ENCODE data around the gene MDC1. TPM values are rescaled to one million over a fixed set of nuclear protein-coding genes. Genes with fewer than 3 reads are reported as not detected.

The MDC1 gene
- total RNA-seq, 1 donor from 2014 or later = 65.6 TPM

DNA sequence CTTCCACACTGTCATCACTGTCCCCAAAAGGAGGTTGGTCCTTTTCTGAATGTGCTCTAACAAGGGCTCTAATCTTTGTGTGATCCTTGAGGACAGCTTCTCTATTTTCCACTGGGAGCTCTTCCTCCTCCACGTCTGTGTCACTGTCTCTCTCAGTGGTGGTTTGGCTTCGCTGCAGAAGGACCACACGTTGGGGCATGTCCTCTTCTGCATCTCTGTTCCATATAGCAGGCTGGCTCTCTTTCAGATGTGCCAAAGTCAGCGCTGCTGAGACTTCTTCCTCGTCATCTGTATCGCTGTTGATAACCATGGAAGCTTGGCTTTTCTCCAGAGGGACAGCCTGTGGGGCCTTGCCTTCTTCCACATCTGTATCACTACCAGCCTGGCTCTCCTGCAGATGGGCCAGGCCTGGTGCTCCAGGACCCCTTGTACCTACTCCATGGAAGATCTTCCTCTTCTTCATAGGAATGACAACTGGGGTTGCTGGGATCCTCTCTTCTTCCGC, 4.6 kb downstream of the MDC1 start:
- no peaks in the 10 kb centered on the region for H3K27me3 Mint-ChIP-seq
- intact Hi-C loops (cut with micrococcal nuclease) = no loop called here
- DNase-seq = no peak
- no peak for ATAC-seq (ENCODE audit: low read depth)
- TF ChIP-seq, protein P1, sequence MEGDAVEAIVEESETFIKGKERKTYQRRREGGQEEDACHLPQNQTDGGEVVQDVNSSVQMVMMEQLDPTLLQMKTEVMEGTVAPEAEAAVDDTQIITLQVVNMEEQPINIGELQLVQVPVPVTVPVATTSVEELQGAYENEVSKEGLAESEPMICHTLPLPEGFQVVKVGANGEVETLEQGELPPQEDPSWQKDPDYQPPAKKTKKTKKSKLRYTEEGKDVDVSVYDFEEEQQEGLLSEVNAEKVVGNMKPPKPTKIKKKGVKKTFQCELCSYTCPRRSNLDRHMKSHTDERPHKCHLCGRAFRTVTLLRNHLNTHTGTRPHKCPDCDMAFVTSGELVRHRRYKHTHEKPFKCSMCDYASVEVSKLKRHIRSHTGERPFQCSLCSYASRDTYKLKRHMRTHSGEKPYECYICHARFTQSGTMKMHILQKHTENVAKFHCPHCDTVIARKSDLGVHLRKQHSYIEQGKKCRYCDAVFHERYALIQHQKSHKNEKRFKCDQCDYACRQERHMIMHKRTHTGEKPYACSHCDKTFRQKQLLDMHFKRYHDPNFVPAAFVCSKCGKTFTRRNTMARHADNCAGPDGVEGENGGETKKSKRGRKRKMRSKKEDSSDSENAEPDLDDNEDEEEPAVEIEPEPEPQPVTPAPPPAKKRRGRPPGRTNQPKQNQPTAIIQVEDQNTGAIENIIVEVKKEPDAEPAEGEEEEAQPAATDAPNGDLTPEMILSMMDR (IDR thresholded peaks at IDR 0.05) = no peak
- CTCF ChIA-PET = interaction anchor here (1.3 to 1.9 kb wide), 4 partner anchors 10 to 33 kb away, joined by 3 to 8 read pairs (median 5); no protein-coding TSS in a partner anchor
- no peak overlapping the region for H3K27ac Mint-ChIP-seq
- H3K4me3 Mint-ChIP-seq = no peak overlapping the region
- POLR2A ChIA-PET = interaction anchor here (0.7 to 22.6 kb wide), 3 partner anchors 14 to 34 kb away, joined by 3 to 697 read pairs (median 4); partner anchors contain the start of gene DHX16
- no peaks in the 10 kb centered on the region for H3K9me3 Mint-ChIP-seq
- peaks cover 66% of the 10 kb centered on the region for H3K36me3 Mint-ChIP-seq (ENCODE audit: low read depth)
- H3K4me1 Mint-ChIP-seq = peaks cover 33% of the 10 kb centered on the region

DNA sequence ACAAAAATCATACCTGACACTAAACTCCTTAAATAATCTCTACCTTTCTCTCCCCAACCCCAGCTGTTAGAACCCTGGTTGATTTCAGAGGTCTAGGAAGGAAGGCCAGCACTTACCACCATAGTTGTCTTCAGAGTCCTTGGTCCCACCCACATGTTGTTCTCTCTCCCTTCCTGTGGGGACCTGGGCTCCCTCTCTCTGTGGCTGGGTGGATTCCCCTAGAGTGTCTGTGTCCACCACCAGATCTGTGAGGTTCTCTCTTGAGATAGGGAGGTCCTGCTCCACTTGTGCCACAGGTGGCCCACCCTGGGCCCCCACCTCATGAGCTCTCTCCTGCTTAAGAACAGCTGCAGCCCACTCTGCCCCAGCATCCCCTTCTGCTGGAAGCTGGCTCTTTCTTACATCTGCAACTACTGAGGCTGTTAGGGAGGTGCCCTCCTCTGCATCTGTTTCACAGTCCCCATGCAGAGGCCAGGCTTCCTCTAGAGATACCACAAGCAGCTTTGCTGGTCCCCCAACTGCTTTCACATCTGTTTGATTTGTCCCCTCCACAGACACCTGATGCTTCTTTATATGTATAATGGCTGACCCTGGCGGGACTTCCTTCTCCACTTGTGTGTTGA, 5.2 kb downstream of the MDC1 start:
- peaks cover 66% of the 10 kb centered on the region for H3K36me3 Mint-ChIP-seq (ENCODE audit: low read depth)
- H3K4me1 Mint-ChIP-seq = peaks cover 27% of the 10 kb centered on the region
- CTCF ChIA-PET = interaction anchor here (1.8 to 1.9 kb wide), 2 partner anchors 11 to 33 kb away, joined by 5 to 8 read pairs; no protein-coding TSS in a partner anchor
- intact Hi-C loops (cut with micrococcal nuclease) = no loop called here
- H3K9me3 Mint-ChIP-seq = no peaks in the 10 kb centered on the region
- POLR2A ChIA-PET = interaction anchor here (0.7 to 22.6 kb wide), 3 partner anchors 13 to 33 kb away, joined by 3 to 697 read pairs (median 4); partner anchors contain the start of gene DHX16
- H3K27ac Mint-ChIP-seq = no peak overlapping the region
- ATAC-seq (ENCODE audit: low read depth) (no peak), DNase-seq (no peak)
- TF ChIP-seq, protein P1 (IDR thresholded peaks at IDR 0.05) = no peak
- H3K4me3 Mint-ChIP-seq = no peak overlapping the region
- H3K27me3 Mint-ChIP-seq = no peaks in the 10 kb centered on the region

GRCh38 chr6:30709101-30709868, 7.8 kb downstream of the MDC1 start:
- DNase-seq = no peak
- Mint-ChIP-seq H3K27me3 (no peaks in the 10 kb centered on the region), H3K36me3 (ENCODE audit: low read depth) (peaks cover 78% of the 10 kb centered on the region), H3K27ac (no peak overlapping the region), H3K9me3 (no peaks in the 10 kb centered on the region), H3K4me3 (no peak overlapping the region), H3K4me1 (peaks cover 7% of the 10 kb centered on the region)
- ChIA-PET CTCF (no interaction called here), POLR2A (no interaction called here)
- ATAC-seq (ENCODE audit: low read depth) = no peak
- TF ChIP-seq, protein P1 (IDR thresholded peaks at IDR 0.05) = no peak
- intact Hi-C loops (cut with micrococcal nuclease) = no loop called here

- Mint-ChIP-seq H3K36me3 (ENCODE audit: low read depth) (peaks cover 80% of the 10 kb centered on the region), H3K27me3 (no peaks in the 10 kb centered on the region), H3K9me3 (no peaks in the 10 kb centered on the region), H3K4me3 (no peak overlapping the region), H3K4me1 (peaks cover 7% of the 10 kb centered on the region), H3K27ac (no peak overlapping the region)
- TF ChIP-seq, protein P1 (IDR thresholded peaks at IDR 0.05) = no peak
- CTCF ChIA-PET = no interaction called here
- POLR2A ChIA-PET = no interaction called here
- intact Hi-C loops (cut with micrococcal nuclease) = no loop called here
- ATAC-seq (ENCODE audit: low read depth) = no peak
- no peak for DNase-seq
These were observed 9.7 kb downstream of the MDC1 start for GRCh38 chr6:30707281-30707850.

- TF ChIP-seq, protein P1 (IDR thresholded peaks at IDR 0.05) = no peak
- CTCF ChIA-PET = no interaction called here
- H3K27ac Mint-ChIP-seq = no peak overlapping the region
- POLR2A ChIA-PET = interaction anchor here (2.7 kb wide), 1 partner anchor 12 kb away, joined by 10 read pairs; the partner anchor contains the start of gene MDC1
- ATAC-seq (ENCODE audit: low read depth) (no peak), DNase-seq (no peak)
- H3K4me1 Mint-ChIP-seq = no peaks in the 10 kb centered on the region
- peaks cover 67% of the 10 kb centered on the region for H3K36me3 Mint-ChIP-seq (ENCODE audit: low read depth)
- no peak overlapping the region for H3K4me3 Mint-ChIP-seq
- intact Hi-C loops (cut with micrococcal nuclease) = no loop called here
- H3K27me3 Mint-ChIP-seq = no peaks in the 10 kb centered on the region
- no peaks in the 10 kb centered on the region for H3K9me3 Mint-ChIP-seq
These were observed 11.5 kb downstream of the MDC1 start for GRCh38 chr6:30705620-30706019.
